ENCODE results near the gene KDM8. TPM values are rescaled to one million over a fixed set of nuclear protein-coding genes. Genes with fewer than 3 reads are reported as not detected.

KDM8 gene
- total and polyA plus RNA-seq, 9 of the 15 experiments (the other 6 are each of a cell fraction or from before 2014, with no cell fraction given), result 0.61 to 9.1 (median 5.4) TPM

GRCh38 chr16:27270349-27270748, 67.0 kb downstream of the KDM8 start:
- H3K4me1 ChIP-seq (replicated peaks in 1 of 2; ENCODE audit: control insufficient read depth in 2 of 2, insufficient read depth in 2 of 2, low read length in 2 of 2), result peaks cover 4 to 7% of the 10 kb centered on the region in 2 experiments; a peak in 3 of 5 replicates
- BruUV-seq (replicated peaks), result no TSS peak
- POLR2A ChIA-PET, result interaction anchor here (0.7 to 1.2 kb wide), 2 partner anchors 14 to 27 kb away, joined by 4 read pairs; no protein-coding TSS in a partner anchor
- no peaks in the 10 kb centered on the region for H3K9me3 ChIP-seq (replicated peaks; ENCODE audit: control insufficient read depth, insufficient read depth, low read depth, low read length)
- DNase-seq (ENCODE audit: extremely low read depth in 1 of 4, low spot score in 3 of 4), result no peak
- no peaks in the 10 kb centered on the region for H4K20me1 ChIP-seq (replicated peaks; ENCODE audit: control insufficient read depth, insufficient read depth, low read length)
- no peaks in the 10 kb centered on the region for H3K27me3 ChIP-seq (ENCODE audit: control insufficient read depth in 2 of 2, insufficient read depth in 2 of 2, low read length in 2 of 2)
- no peak for TF ChIP-seq HNRNPH1 (optimal IDR thresholded peaks at IDR 0.05; ENCODE audit: low read depth, low read length)
- TF ChIP-seq NR1H2 (CRISPR knock-in tag; IDR thresholded peaks at IDR 0.05), result 0 out of 2 replicates have a peak, but pooled peaks have one; percentile 36
- no peak for TF ChIP-seq GMEB1 (CRISPR knock-in tag; IDR thresholded peaks at IDR 0.05)
- peak; percentile 53 to 61 for TF ChIP-seq KDM1A (IDR thresholded peaks at IDR 0.05)
- H3K9ac ChIP-seq (ENCODE audit: insufficient read depth in 1 of 2, low read depth in 2 of 2, low read length in 2 of 2), result no peak overlapping the region
- H3K9me1 ChIP-seq (ENCODE audit: control insufficient read depth, insufficient read depth, low read length), result no peaks in the 10 kb centered on the region
- no peak overlapping the region for H3K27ac ChIP-seq (ENCODE audit: extremely low read depth, low read depth, low read length)
- H3K4me3 ChIP-seq, result no peak overlapping the region
- FAIRE-seq, result no peak
- WGBS (ENCODE audit: insufficient coverage, low coverage, missing lambda C conversion rate), result 61% methylated on average over 4 of the region's 4 CpGs
- peaks cover 27% of the 10 kb centered on the region for H3K79me2 ChIP-seq (ENCODE audit: control insufficient read depth, insufficient read depth, low read length)
- in situ Hi-C loops (cut with MboI), result no loop called here
- CTCF ChIA-PET (ENCODE audit: low intra/inter-chr PET ratio), result no interaction called here
- no peak for ATAC-seq
- intact Hi-C loops (cut with micrococcal nuclease), result no loop called here
- no peaks in the 10 kb centered on the region; the same call in 2 of the 3 replicates for H3K36me3 ChIP-seq (ENCODE audit: control insufficient read depth, insufficient read depth, low read length)
- H2AFZ ChIP-seq (ENCODE audit: low read depth, low read length), result no peak overlapping the region
- no peak overlapping the region for H3K4me2 ChIP-seq (ENCODE audit: insufficient read depth, low read length)

Other genes with a start within 250 kb of the KDM8 start
- not detected in 2 replicates for gene C16orf82, start 136.6 kb upstream of the KDM8 start, total RNA-seq (2014; rRNA removed)
- not detected in 2 replicates for gene C16orf82, start 136.6 kb upstream of the KDM8 start, total RNA-seq (2014; rRNA removed; fragmentation: Illumina TruSeq; extraction: Trizol)
- gene C16orf82, start 136.6 kb upstream of the KDM8 start, total RNA-seq (2015; rRNA removed; fragmentation: Illumina TruSeq; extraction: Trizol), result not detected in 2 replicates
- not detected in 2 replicates for gene C16orf82, start 136.6 kb upstream of the KDM8 start, total RNA-seq (2021)
- gene C16orf82, start 136.6 kb upstream of the KDM8 start, polyA plus RNA-seq (2011; rRNA removed), result not detected in 2 replicates
- not detected in 2 replicates for gene C16orf82, start 136.6 kb upstream of the KDM8 start, polyA plus RNA-seq (2014; fragmentation: Illumina TruSeq; extraction: Trizol)
- not detected for gene C16orf82, start 136.6 kb upstream of the KDM8 start, polyA plus RNA-seq (2014; fragmentation: Nextera tagmentation; extraction: Ambion mirVana)
- gene C16orf82, start 136.6 kb upstream of the KDM8 start, polyA plus RNA-seq (2014; rRNA removed), result not detected in 2 replicates
- 61.5 and 69.8 TPM in 2 replicates for gene NSMCE1, start 65.2 kb downstream of the KDM8 start, total RNA-seq (2014; rRNA removed)
- gene NSMCE1, start 65.2 kb downstream of the KDM8 start, total RNA-seq (2014; rRNA removed; fragmentation: Illumina TruSeq; extraction: Trizol), result 50.6 and 57.1 TPM in 2 replicates
- 50.6 and 56.0 TPM in 2 replicates for gene NSMCE1, start 65.2 kb downstream of the KDM8 start, total RNA-seq (2015; rRNA removed; fragmentation: Illumina TruSeq; extraction: Trizol)
- 59.5 and 68.2 TPM in 2 replicates for gene NSMCE1, start 65.2 kb downstream of the KDM8 start, total RNA-seq (2021)
- 48.6 and 52.1 TPM in 2 replicates for gene NSMCE1, start 65.2 kb downstream of the KDM8 start, polyA plus RNA-seq (2011; rRNA removed)
- gene NSMCE1, start 65.2 kb downstream of the KDM8 start, polyA plus RNA-seq (2014; fragmentation: Illumina TruSeq; extraction: Trizol), result 77.9 and 79.2 TPM in 2 replicates
- gene NSMCE1, start 65.2 kb downstream of the KDM8 start, polyA plus RNA-seq (2014; fragmentation: Nextera tagmentation; extraction: Ambion mirVana), result 100 to 1,000 TPM; 154 to 163 TPM
- 61.6 and 63.5 TPM in 2 replicates for gene NSMCE1, start 65.2 kb downstream of the KDM8 start, polyA plus RNA-seq (2014; rRNA removed)
- gene IL4R, start 110.4 kb downstream of the KDM8 start, total RNA-seq (2014; rRNA removed), result 3.3 and 3.5 TPM in 2 replicates
- gene IL4R, start 110.4 kb downstream of the KDM8 start, total RNA-seq (2014; rRNA removed; fragmentation: Illumina TruSeq; extraction: Trizol), result 1.9 and 2.4 TPM in 2 replicates
- gene IL4R, start 110.4 kb downstream of the KDM8 start, total RNA-seq (2015; rRNA removed; fragmentation: Illumina TruSeq; extraction: Trizol), result 3.3 and 3.8 TPM in 2 replicates
- gene IL4R, start 110.4 kb downstream of the KDM8 start, total RNA-seq (2021), result 5.2 and 5.5 TPM in 2 replicates
- gene IL4R, start 110.4 kb downstream of the KDM8 start, polyA plus RNA-seq (2011; rRNA removed), result 5.8 and 6.2 TPM in 2 replicates
- 3.9 and 4.1 TPM in 2 replicates for gene IL4R, start 110.4 kb downstream of the KDM8 start, polyA plus RNA-seq (2014; fragmentation: Illumina TruSeq; extraction: Trizol)
- gene IL4R, start 110.4 kb downstream of the KDM8 start, polyA plus RNA-seq (2014; fragmentation: Nextera tagmentation; extraction: Ambion mirVana), result under 1 TPM; 0.17 to 0.38 TPM
- gene IL4R, start 110.4 kb downstream of the KDM8 start, polyA plus RNA-seq (2014; rRNA removed), result 3.0 and 3.3 TPM in 2 replicates
- 0.14 and 0.33 TPM in 2 replicates for gene IL21R, start 198.6 kb downstream of the KDM8 start, total RNA-seq (2014; rRNA removed)
- 0.22 TPM in 2 replicates for gene IL21R, start 198.6 kb downstream of the KDM8 start, total RNA-seq (2014; rRNA removed; fragmentation: Illumina TruSeq; extraction: Trizol)
- gene IL21R, start 198.6 kb downstream of the KDM8 start, total RNA-seq (2015; rRNA removed; fragmentation: Illumina TruSeq; extraction: Trizol), result 0.11 and 0.19 TPM in 2 replicates
- gene IL21R, start 198.6 kb downstream of the KDM8 start, total RNA-seq (2021), result 0.29 and 0.51 TPM in 2 replicates
- 0.21 and 0.46 TPM in 2 replicates for gene IL21R, start 198.6 kb downstream of the KDM8 start, polyA plus RNA-seq (2011; rRNA removed)
- gene IL21R, start 198.6 kb downstream of the KDM8 start, polyA plus RNA-seq (2014; fragmentation: Illumina TruSeq; extraction: Trizol), result 0.34 and 0.46 TPM in 2 replicates
- gene IL21R, start 198.6 kb downstream of the KDM8 start, polyA plus RNA-seq (2014; fragmentation: Nextera tagmentation; extraction: Ambion mirVana), result under 1 TPM in 1 of 2 experiments, not detected in 1; 0.04 TPM
- 0.15 and 0.62 TPM in 2 replicates for gene IL21R, start 198.6 kb downstream of the KDM8 start, polyA plus RNA-seq (2014; rRNA removed)

Measured in K562 (cell line).